ENCODE measurements around the gene AARS1.
"Not testable (repeated sequence)": the region's sequence is repeated elsewhere in the genome, so short reads cannot be mapped to it uniquely, and the experiment has no call there.

Gene AARS1

GRCh38 chr16:70223971-70224513 lies 65.3 kb downstream of the AARS1 start:
- DNase-seq (ENCODE audit: low spot score): not testable (repeated sequence)

- DNase-seq (ENCODE audit: low spot score): not testable (repeated sequence)
Observed at GRCh38 chr16:70223216-70223615, 66.1 kb downstream of the AARS1 start.

GRCh38 chr16:70222574-70222973 lies 66.7 kb downstream of the AARS1 start:
- DNase-seq (ENCODE audit: low spot score): not testable (repeated sequence)

- DNase-seq (ENCODE audit: low spot score): not testable (repeated sequence)
Observed at GRCh38 chr16:70218586-70218985, 70.7 kb downstream of the AARS1 start.

- not testable (repeated sequence) for DNase-seq (ENCODE audit: low spot score)
Observed at GRCh38 chr16:70206382-70206781, 82.9 kb downstream of the AARS1 start.

GRCh38 chr16:70204668-70205405 lies 84.5 kb downstream of the AARS1 start:
- DNase-seq (ENCODE audit: low spot score): not testable (repeated sequence)

GRCh38 chr16:70204010-70204409 lies 85.3 kb downstream of the AARS1 start:
- DNase-seq (ENCODE audit: low spot score): not testable (repeated sequence)

- not testable (repeated sequence) for DNase-seq (ENCODE audit: low spot score)
Observed at GRCh38 chr16:70203508-70203907, 85.8 kb downstream of the AARS1 start.

All from hepatic stellate cell (primary cell).